Fibroblast of lung (primary cell): Measurements from ENCODE around the gene PCDH9.

ENCODE experiments used
- EZH2 ChIP-seq: IDR thresholded peaks from 2 replicates; pipeline ENCODE4 v1.5.1; 2012; ENCODE audit warnings: low read length, control low read depth, mild to moderate bottlenecking; ENCODE audit errors: missing control alignments
- TF ChIP-seq, protein P1 (sequence below), 2 donors: IDR thresholded peaks in 1 of 2; conservative IDR thresholded peaks in 1 of 2; 1 replicate in 1 of 2; 2 replicates in 1 of 2; pipeline ENCODE4 v1.5.1; 2011 to 2012; ENCODE audit warnings: low read length in 2 of 2, control low read depth in 1 of 2, inconsistent platforms in 1 of 2, low read depth in 1 of 2, mild to moderate bottlenecking in 1 of 2

DNA sequence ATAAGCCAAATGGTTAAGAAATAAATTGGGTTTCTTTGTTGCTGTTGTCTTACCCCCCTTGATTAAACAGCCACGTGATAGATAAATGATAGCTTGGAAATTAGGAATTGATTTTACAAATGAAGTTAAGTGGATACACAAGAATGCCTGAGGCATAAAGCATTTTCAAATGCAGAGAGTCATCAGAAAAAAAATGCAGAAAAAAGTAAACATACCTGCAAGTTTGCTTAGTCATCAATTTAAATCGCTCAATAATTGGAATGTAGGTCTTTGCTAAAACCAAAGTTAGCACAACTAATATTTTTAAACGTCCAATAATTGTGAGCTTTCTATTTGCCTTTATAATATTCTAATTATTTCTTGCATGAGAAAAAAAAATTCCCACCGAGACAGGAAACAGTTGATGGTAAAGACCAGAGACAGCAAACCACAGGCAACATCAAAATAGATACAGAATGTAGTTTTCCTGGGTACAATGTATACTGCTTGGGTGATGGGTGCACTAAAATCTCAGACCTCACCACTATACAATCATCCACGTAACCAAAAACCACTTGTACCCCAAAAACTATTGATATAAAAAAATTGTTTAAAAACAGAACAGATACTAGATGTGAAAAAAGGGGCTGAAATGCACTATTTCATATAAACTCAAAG is 924.0 kb downstream of the PCDH9 start:
- TF ChIP-seq, protein P1, sequence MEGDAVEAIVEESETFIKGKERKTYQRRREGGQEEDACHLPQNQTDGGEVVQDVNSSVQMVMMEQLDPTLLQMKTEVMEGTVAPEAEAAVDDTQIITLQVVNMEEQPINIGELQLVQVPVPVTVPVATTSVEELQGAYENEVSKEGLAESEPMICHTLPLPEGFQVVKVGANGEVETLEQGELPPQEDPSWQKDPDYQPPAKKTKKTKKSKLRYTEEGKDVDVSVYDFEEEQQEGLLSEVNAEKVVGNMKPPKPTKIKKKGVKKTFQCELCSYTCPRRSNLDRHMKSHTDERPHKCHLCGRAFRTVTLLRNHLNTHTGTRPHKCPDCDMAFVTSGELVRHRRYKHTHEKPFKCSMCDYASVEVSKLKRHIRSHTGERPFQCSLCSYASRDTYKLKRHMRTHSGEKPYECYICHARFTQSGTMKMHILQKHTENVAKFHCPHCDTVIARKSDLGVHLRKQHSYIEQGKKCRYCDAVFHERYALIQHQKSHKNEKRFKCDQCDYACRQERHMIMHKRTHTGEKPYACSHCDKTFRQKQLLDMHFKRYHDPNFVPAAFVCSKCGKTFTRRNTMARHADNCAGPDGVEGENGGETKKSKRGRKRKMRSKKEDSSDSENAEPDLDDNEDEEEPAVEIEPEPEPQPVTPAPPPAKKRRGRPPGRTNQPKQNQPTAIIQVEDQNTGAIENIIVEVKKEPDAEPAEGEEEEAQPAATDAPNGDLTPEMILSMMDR (conservative IDR thresholded peaks at IDR 0.05 in 1 of 2, IDR thresholded peaks at IDR 0.05 in 1 of 2; ENCODE audit: low read depth in 1 of 2, low read length in 2 of 2), result no peak
- no peak for TF ChIP-seq EZH2
